ENCODE measurements around the gene CAMK2B.

DNA sequence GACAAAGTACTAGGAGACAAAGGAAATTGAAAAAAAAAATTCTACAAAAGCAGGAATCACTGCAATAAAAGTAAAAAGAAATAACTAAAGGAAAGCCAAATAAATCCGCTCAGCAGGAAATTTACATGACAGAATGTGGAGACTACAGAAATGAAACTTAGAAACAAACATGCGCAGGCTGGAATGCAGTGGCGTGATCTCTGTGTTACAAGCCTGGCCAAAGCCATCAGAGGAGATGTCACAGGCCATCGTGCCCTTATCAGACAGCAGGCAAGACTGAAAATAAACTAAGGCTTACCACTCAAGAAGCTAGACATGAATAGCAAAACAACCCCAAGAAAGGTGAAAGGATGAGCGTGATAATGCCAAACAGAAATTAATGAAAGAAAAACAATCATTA, 6.3 kb upstream of the CAMK2B start:
- TF ChIP-seq CTCF (IDR thresholded peaks at IDR 0.05; ENCODE audit: low read length), result no peak
- TF ChIP-seq EZH2 (IDR thresholded peaks at IDR 0.05; ENCODE audit: borderline replicate concordance, low read length), result no peak
